LNCaP clone FGC (cell line): ENCODE data around the gene TUBB1.

Experiments
- DNase-seq: peaks from one replicate; pipeline ENCODE4 v3.0.0-alpha.2; 2011; ENCODE audit warnings: low read depth
- H3K4me3 ChIP-seq: 2 replicates; pipeline ENCODE4 v1.5.1; 2011; ENCODE audit warnings: mild to moderate bottlenecking, low read depth, low read length, control low read depth
- CTCF ChIP-seq: IDR thresholded peaks from 2 replicates; pipeline ENCODE4 v1.5.1; 2012; ENCODE audit warnings: mild to moderate bottlenecking; ENCODE audit not compliant: control insufficient read depth, insufficient read depth; ENCODE audit errors: extremely low read depth

The TUBB1 gene

GRCh38 chr20:59019217-59019616 lies at the start of gene TUBB1:
Gene TUBB1 (plus strand): TSS chr20:59019429. CDS start chr20:59019523, 94 bp downstream.
- TF ChIP-seq CTCF = no peak
- no peak for DNase-seq
- no peak within 1 kb of the TSS for H3K4me3 ChIP-seq

GRCh38 chr20:58969439-58969838 lies 49.8 kb upstream of the TUBB1 start:
- TF ChIP-seq CTCF = no peak
- no peak overlapping the region for H3K4me3 ChIP-seq
- DNase-seq = no peak

GRCh38 chr20:58970146-58970545 lies 49.1 kb upstream of the TUBB1 start:
- DNase-seq = no peak
- no peak for TF ChIP-seq CTCF
- no peak overlapping the region for H3K4me3 ChIP-seq

GRCh38 chr20:58971429-58971828 lies 47.8 kb upstream of the TUBB1 start:
- no peak for TF ChIP-seq CTCF
- no peak overlapping the region for H3K4me3 ChIP-seq
- DNase-seq = no peak

GRCh38 chr20:58973179-58973578 lies 46.0 kb upstream of the TUBB1 start:
- no peak for TF ChIP-seq CTCF
- no peak overlapping the region for H3K4me3 ChIP-seq
- DNase-seq = no peak

- no peak for TF ChIP-seq CTCF
- DNase-seq = no peak
Measured at GRCh38 chr20:58973866-58974265, 45.4 kb upstream of the TUBB1 start.

GRCh38 chr20:58975353-58975752 lies 43.9 kb upstream of the TUBB1 start:
- no peak overlapping the region for H3K4me3 ChIP-seq
- no peak for TF ChIP-seq CTCF
- DNase-seq = no peak

More at GRCh38 chr20:58973866-58974265, 45.4 kb upstream of the TUBB1 start:
- H3K4me3 ChIP-seq = no peak overlapping the region
